ENCODE results near the gene MAPRE2. TPM values are rescaled to one million over a fixed set of nuclear protein-coding genes. Genes with fewer than 3 reads are reported as not detected.

The MAPRE2 gene
- total RNA-seq, 1 experiment from 2014 or later, result 5.9 TPM

DNA sequence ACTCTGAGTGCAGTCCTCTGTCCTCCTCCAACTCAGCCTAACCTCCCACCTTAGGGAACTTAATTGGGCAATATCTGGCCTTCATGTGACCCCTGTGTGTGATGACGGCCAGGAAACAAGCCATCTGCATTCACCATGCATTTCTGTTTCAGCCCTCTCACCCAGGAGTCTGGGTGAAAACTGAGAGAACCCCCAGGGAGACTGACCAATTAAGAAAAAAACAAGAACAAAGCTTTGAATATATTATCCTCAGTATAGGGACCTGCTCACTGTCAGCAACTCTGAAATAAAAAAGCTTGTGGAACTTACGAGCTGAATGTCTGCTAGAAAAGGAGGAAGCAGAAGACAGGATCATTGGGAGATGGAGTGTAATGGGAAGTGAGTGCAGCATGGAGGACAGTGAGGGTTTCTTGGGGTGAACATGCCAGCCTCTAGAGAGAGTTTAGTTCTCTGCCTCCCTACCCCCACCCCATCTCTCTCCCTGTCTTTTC lies 9.5 kb downstream of the MAPRE2 start:
- Histone ChIP-seq H3K9me3 (no peaks in the 10 kb centered on the region), H3K36me3 (no peaks in the 10 kb centered on the region), H3K4me3 (no peak overlapping the region), H3K27me3 (no peaks in the 10 kb centered on the region)
- no peak for DNase-seq

DNA sequence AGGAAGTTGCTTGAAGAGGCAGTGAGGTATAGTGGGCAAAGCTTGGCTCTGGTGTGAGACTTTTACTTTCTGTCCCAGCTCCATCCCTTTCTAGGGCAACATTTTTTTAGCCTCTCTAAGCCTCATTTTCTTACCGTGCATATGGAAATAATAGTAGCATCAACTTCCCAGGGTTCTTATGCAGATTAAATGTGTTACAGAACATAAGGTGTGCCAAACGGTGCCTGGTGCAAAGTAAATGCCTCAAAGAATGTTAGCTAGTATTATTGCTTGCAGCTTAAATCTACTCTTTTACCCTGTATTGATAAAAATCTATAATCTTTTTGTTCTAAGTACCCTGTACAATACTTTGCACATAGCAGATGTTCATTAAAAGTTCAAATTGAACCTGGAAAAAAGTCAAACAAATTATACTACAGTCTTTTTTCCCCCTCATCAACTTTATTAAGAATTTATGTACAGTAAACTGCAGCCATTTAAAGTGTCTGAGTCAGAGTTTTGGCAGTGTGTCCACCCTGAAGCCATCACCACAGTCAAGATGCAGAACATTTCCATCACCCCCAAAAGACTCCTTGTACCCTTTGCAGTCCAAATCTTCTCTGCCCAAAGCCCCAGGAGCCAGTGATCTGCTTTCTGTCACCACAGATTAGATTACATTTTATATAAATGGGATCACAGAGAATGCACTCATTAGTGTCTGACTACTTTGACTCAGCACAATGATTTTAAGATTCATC lies 10.6 kb downstream of the MAPRE2 start:
- no peaks in the 10 kb centered on the region for H3K27me3 ChIP-seq
- no peak overlapping the region for H3K4me3 ChIP-seq
- no peak for DNase-seq
- H3K9me3 ChIP-seq, result no peaks in the 10 kb centered on the region
- no peaks in the 10 kb centered on the region for H3K36me3 ChIP-seq

DNA sequence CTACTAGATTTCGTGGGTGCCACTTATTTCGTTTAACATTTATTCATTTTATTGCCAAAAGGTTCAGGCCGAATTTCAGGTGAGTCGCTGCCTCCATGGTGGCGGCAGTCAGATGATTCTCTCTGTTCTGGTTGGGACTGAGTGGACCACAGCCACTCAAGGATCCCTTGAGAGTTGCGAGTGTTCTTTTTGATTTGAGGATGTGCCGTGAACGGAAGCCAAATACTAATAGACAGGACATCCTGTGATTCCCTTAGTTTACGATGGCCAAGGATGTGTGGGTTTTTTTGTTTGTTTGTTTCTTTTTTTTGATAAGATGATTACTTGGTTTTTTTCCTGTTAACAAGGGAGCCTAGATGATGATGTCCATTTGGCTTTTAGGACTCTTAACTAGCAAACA lies 13.2 kb downstream of the MAPRE2 start:
- H3K27me3 ChIP-seq, result no peaks in the 10 kb centered on the region
- no peaks in the 10 kb centered on the region for H3K36me3 ChIP-seq
- no peaks in the 10 kb centered on the region for H3K9me3 ChIP-seq
- no peak for DNase-seq
- H3K4me3 ChIP-seq, result no peak overlapping the region

DNA sequence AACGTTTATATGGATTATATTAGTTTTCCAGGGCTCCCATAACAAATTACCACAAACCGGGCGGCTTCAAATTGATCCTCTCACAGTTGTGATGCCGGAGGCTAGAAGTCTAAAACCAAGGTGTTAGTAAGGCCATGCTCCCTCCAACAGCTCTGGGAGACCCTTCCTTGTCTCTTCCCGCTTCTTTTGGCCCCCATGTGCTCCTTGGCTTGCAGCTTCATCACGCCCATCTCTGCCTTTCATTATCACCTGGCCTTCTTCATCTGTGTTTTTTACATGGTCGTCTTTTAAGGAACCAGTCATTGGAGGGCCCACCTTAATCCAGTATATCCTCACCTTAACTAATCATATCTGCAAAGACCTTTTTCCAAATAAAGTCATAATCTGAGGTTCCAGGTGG lies 13.9 kb downstream of the MAPRE2 start:
- H3K27me3 ChIP-seq, result no peaks in the 10 kb centered on the region
- H3K36me3 ChIP-seq, result no peaks in the 10 kb centered on the region
- DNase-seq, result no peak
- no peak overlapping the region for H3K4me3 ChIP-seq
- H3K9me3 ChIP-seq, result no peaks in the 10 kb centered on the region

DNA sequence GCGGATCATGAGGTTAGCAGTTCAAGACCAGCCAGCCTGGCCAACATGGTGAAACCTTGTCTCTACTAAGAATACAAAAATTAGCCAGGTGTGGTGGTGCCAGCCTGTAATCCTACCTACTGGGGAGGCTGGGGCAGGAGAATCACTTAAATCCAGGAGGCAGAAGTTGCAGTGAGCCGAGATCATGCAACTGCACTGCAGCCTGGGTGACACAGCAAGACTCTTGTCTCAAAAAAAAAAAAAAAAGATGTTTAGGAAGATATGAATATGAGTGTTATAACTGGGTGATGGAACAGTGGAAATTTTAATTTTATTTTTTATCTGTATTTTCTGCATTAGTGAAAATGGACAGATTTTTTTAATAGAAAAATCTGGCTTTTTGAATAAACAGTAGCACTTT lies 14.5 kb downstream of the MAPRE2 start:
- no peaks in the 10 kb centered on the region for H3K27me3 ChIP-seq
- DNase-seq, result no peak
- H3K4me3 ChIP-seq, result no peak overlapping the region
- no peaks in the 10 kb centered on the region for H3K36me3 ChIP-seq
- no peaks in the 10 kb centered on the region for H3K9me3 ChIP-seq

DNA sequence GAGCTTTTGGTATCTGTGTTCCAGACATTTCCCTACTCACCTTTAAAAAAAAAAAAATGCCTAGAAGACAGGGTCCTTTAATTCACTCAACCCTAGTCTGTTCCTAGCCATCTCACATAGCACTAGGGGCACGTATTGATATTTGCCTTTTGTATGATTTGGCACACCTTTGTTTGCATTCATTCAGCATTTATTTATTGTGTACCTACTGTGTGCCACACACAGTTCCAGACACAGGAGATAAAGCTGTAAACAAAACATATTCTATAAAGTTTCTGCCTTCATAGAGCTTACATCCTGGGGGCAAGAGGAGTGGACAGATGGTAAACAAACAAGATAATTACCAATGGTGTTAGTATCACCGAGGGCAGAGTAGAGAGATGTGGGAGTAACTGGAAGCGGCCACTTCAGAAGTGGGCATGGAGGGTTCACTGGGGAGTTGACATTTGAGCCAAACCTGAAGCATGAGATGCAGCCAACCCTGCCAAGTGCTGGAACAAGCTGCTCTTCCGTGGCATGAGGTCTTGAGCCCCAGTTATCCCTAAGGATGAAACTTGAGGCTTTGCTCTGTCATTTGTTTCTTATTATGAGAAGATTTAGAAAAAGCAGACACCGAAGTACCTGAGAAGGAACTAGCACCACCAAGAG lies 18.2 kb downstream of the MAPRE2 start:
- no peaks in the 10 kb centered on the region for H3K27me3 ChIP-seq
- no peak for DNase-seq
- no peaks in the 10 kb centered on the region for H3K36me3 ChIP-seq
- no peak overlapping the region for H3K4me3 ChIP-seq
- H3K9me3 ChIP-seq, result no peaks in the 10 kb centered on the region

DNA sequence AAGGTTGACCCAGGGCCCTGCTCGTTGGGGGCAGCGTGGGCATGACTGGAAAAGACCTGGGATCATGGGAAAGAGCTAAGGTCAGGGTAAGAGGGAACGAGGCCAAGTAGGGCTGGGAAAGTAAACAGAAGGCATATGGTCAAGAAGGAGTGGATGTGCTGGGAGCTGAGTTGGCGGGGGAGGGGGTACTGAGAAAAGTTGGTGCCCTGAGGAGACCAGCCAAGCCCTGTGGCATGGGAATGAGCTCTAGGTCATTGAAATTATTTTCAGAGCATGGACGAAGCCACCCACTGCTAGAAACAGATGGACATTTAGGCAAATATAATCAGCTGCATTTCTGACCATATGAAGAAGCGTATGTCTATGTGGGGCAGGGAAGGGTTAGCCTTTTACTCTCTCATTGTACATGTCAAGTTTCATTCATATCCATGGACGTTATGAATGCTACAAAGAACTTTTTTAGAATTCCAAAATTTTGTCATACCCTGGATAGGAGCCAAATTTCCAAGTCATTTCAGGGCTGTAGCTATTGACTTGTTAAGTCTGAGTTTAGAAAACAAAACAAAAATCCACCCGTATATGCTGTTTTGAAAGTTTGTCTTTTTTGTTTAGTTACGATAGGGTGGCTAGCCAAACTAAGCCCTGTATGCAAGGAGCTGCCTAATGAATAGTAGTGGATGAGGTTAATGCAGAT lies 19.1 kb downstream of the MAPRE2 start:
- no peaks in the 10 kb centered on the region for H3K9me3 ChIP-seq
- no peaks in the 10 kb centered on the region for H3K36me3 ChIP-seq
- DNase-seq, result no peak
- no peaks in the 10 kb centered on the region for H3K27me3 ChIP-seq
- H3K4me3 ChIP-seq, result no peak overlapping the region

DNA sequence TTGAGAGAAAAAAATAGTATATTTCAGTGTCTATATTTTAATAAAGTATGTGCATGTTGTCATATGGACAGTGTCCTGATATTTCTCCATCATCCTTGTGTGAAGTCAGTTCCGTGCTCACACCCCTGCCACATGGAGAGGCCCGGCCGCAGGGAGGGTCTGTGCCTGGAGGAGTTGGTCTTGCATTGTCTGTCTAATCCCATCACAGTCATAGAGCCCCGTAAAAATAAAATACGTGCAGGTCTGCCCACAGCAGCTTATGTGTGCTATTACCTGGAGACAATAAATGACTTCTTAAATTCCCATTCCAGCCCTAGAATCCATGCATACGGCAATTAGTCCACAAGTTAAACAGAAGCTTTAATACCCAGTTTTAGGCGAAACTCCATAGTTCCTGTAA lies 20.1 kb downstream of the MAPRE2 start:
- Histone ChIP-seq H3K4me3 (no peak overlapping the region), H3K36me3 (no peaks in the 10 kb centered on the region), H3K27me3 (no peaks in the 10 kb centered on the region), H3K9me3 (no peaks in the 10 kb centered on the region)
- no peak for DNase-seq

DNA sequence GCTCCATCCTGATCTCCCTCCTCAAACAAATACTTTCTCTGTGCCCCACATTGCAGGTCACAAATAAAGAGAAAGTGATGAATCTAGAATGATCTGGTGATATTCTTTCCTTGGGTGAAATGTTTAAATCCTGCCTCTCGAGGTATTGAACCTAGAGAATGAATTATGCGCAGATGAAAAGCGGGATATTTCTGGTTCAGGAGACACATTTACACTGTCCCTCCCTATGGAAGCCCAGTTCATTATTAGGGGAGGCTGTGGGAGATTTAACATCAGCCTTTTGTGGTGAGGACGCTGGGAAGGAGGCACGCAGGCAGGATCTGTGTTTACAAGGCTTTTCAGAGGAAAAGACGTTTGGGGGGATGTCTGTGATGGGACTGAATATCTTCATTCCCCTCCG lies 20.6 kb downstream of the MAPRE2 start:
- no peak for DNase-seq
- no peaks in the 10 kb centered on the region for H3K9me3 ChIP-seq
- no peaks in the 10 kb centered on the region for H3K36me3 ChIP-seq
- H3K27me3 ChIP-seq, result no peaks in the 10 kb centered on the region
- no peak overlapping the region for H3K4me3 ChIP-seq

DNA sequence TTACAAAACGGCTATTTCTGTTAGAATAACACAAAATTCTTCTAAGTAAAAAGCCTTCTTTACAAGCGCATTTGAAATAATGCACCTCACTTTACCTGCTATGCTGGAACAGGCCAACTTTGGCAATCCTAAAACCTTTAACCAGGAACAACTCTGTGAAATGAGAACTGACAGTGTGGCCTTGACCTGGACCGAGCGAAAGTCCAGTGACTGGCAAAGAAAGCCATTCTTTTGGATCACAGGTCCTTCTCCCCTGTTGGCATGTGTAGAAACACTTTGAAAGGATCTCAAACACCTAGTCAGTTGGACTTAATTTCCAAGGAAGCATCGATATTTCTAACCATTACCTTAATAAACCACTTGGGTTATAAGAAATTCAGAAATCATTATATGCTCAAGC lies 21.2 kb downstream of the MAPRE2 start:
- H3K36me3 ChIP-seq, result no peaks in the 10 kb centered on the region
- no peaks in the 10 kb centered on the region for H3K9me3 ChIP-seq
- H3K4me3 ChIP-seq, result no peak overlapping the region
- DNase-seq, result no peak
- no peaks in the 10 kb centered on the region for H3K27me3 ChIP-seq

DNA sequence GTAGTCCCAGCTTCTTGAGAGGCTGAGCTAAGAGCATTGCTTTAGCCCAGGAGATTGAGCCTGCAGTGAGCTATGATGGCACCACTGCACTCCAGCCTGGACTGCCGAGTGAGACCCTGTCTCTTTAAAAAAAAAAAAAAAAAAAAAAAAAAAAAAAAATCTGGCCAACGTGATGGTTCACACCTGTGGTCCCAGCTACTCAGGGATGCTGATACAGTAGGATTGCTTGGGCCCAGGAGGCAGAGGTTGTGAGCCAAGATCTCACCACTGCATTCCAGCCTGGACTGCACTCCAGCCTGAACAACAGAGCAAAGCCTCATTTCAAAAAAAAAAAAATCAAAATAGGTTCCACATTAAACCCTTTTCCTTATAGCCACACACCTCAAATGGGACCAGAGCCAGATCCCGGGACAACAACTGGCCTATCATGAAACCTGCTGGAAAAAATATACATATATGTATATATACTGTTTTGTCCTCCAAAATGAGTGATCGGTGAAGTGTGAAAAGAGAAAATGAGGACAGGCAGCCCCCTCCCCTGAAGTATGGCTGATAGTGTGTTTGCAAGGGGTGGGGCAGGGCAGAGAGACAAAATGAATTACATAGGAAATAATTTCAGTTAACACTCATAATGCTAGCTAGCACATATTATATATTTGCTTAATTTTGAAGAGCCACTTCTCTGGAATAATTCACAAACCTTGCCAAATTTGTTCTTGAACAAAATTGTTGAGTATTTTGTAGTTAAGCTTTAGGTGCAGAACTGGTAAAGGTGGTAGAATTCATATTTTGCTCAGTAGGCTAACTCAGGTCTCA lies 22.9 kb downstream of the MAPRE2 start:
- Histone ChIP-seq H3K36me3 (no peaks in the 10 kb centered on the region), H3K27me3 (no peaks in the 10 kb centered on the region), H3K9me3 (no peaks in the 10 kb centered on the region), H3K4me3 (no peak overlapping the region)
- DNase-seq, result no peak

DNA sequence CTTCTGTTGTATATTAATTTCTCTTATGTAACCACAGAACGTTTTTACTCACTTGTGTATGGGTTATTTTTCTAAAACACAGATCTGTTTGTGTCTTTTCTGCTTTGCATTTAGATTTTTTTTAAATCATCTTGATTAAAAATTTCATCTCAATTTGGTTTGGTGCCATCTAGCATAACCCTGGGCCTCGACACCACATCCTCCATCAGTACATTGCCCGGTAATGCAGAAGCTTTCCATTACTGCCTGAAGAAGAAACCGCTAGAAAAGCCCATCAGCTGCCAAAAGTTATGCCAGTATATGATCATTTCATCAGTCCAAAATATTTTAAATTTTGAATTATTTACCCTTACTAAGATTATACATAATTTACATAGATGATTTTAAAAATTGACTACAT lies 26.2 kb downstream of the MAPRE2 start:
- Histone ChIP-seq H3K36me3 (no peaks in the 10 kb centered on the region), H3K27me3 (no peaks in the 10 kb centered on the region), H3K4me3 (no peak overlapping the region), H3K9me3 (no peaks in the 10 kb centered on the region)
- DNase-seq, result no peak

DNA sequence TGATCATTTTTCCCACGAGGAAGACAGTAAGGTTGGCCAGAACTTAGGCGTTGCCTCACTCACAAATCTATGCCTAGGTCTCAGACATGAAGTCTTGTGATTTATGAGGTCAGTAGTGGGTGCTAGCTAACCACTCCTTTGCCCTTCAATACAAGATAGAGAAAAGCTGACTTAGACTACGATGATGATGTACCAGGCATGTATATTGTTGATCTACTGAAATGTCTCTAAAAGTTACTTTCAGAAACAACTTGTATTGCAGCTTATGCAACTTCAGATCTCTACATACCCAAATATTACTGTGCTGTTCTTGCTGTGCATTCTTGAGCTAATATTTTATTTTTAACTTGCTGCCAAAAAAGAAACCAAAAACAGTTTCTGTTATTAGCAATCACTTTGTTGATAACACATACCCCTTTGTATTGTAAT lies 30.6 kb downstream of the MAPRE2 start:
- Histone ChIP-seq H3K9me3 (no peaks in the 10 kb centered on the region), H3K4me3 (no peak overlapping the region), H3K27me3 (no peaks in the 10 kb centered on the region), H3K36me3 (no peaks in the 10 kb centered on the region; the same call in 1 of the 2 replicates)
- no peak for DNase-seq

DNA sequence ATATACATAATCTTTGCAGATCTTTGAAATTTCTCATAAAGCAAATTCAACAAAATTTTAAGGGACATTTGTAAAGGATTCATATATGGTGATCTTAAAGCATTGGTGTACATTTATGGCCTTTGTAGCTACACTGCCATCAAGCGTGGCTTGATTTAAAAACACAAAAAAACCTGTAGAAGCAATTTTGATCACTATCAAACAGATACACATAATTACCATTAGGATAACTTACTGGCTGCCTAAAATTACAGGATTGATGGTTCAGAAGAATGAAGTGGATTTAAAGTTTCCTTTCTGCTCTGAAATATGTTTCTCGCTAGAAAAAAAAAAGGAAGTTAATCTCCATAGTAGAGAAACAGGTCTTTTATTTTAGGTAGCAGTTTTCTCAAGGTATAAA lies 31.4 kb downstream of the MAPRE2 start:
- H3K9me3 ChIP-seq, result no peaks in the 10 kb centered on the region
- no peak overlapping the region for H3K4me3 ChIP-seq
- no peak for DNase-seq
- no peaks in the 10 kb centered on the region for H3K27me3 ChIP-seq
- no peaks in the 10 kb centered on the region; the same call in 1 of the 2 replicates for H3K36me3 ChIP-seq

DNA sequence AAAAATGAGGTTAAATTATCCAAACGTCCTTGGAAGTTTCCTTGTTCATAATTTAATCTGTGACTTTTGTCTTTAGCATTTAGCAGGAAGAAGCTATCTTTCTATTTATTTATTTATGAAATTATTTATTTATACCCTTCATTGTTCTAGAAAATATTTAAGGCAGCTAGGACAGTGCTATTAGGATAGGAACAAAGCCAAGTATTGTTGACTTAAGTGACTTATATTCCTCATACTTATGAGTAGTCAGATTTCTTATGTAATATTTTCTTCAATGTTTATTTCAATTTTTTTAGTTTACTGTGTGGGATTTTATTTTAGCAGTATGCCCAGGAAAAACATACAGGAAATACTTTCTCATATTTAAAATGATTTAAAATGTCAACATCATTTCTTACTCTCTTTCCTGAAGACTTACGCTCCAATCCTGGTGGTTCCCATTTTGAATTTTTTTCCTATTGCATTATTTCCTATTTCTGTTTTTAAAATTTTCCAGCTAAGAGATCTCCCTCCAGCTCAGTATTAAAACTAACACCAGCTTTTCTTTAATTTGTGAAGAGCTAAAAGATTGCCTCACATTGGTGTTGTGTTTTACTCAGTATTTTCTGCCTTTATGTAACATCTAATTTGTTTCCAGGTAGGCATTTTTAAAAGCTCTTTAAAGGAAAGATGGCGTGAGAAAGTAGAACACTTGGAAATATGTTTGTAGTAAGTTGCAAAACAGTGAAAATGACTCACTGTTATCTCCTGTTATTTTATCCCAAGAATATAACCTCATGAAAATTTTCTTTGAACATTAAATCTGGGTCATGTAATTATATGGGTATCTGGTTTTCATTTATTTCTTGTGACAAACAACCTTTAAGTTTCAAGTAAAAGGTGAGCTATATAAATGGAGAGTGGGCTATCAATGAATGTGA lies 32.2 kb downstream of the MAPRE2 start:
- no peak for DNase-seq
- H3K9me3 ChIP-seq, result no peaks in the 10 kb centered on the region

DNA sequence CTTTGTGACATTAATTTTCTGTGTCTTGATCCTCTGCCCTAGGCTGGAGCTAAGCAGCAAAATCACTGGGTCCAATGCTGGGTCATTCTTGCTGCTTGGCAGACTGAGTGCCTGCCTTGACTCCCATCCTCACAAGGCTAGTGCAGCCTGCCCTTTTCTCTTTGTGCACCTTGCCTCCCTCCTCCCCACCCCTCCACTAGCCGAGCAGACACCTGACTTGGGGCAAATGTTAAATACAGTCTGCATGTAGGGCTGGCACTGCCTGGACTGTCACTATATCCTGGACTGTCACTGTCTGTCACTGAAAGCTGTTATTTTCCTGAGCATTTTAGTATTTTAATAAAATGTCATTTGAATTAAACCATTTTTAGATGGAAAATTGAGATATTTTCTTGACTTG lies 33.4 kb downstream of the MAPRE2 start:
- DNase-seq, result no peak

More for the DNA sequence above, 32.2 kb downstream of the MAPRE2 start:
- H3K4me3 ChIP-seq, result no peak overlapping the region
- no peaks in the 10 kb centered on the region; the same call in 1 of the 2 replicates for H3K36me3 ChIP-seq
- H3K27me3 ChIP-seq, result no peaks in the 10 kb centered on the region

More for the DNA sequence above, 33.4 kb downstream of the MAPRE2 start:
- H3K27me3 ChIP-seq, result no peaks in the 10 kb centered on the region
- H3K9me3 ChIP-seq, result no peaks in the 10 kb centered on the region
- H3K36me3 ChIP-seq, result no peaks in the 10 kb centered on the region; the same call in 1 of the 2 replicates
- no peak overlapping the region for H3K4me3 ChIP-seq
